GM12865 (cell line): ENCODE data around the gene MRPS27.

Experiments used
- DNase-seq: peaks from one replicate; pipeline ENCODE4 v3.0.0; 2010; ENCODE audit warnings: low read depth
- H3K4me3 ChIP-seq: 2 replicates; pipeline ENCODE4 v1.5.1; 2011; ENCODE audit warnings: mild to moderate bottlenecking, low read depth, low read length, control low read depth
- CTCF ChIP-seq: IDR thresholded peaks from 2 replicates; pipeline ENCODE4 v1.5.1; 2011; ENCODE audit warnings: low read length, control low read depth, low read depth, inconsistent platforms; ENCODE audit not compliant: insufficient read depth; ENCODE audit errors: missing control alignments

MRPS27 gene

GRCh38 chr5:72292411-72292810, 27.6 kb downstream of the MRPS27 start:
- TF ChIP-seq CTCF: no peak
- no peak overlapping the region for H3K4me3 ChIP-seq
- no peak for DNase-seq

- DNase-seq: peak; percentile 62
- no peak overlapping the region; the same call in 1 of the 2 replicates for H3K4me3 ChIP-seq
- no peak for TF ChIP-seq CTCF
These were observed 28.4 kb downstream of the MRPS27 start for GRCh38 chr5:72291601-72292000.

GRCh38 chr5:72290356-72291133, 29.5 kb downstream of the MRPS27 start:
- no peak overlapping the region for H3K4me3 ChIP-seq
- no peak for TF ChIP-seq CTCF
- DNase-seq: no peak

GRCh38 chr5:72288924-72289323, 31.1 kb downstream of the MRPS27 start:
- DNase-seq: no peak
- no peak for TF ChIP-seq CTCF
- H3K4me3 ChIP-seq: no peak overlapping the region

GRCh38 chr5:72286798-72287197, 33.2 kb downstream of the MRPS27 start:
- no peak for DNase-seq
- no peak for TF ChIP-seq CTCF
- H3K4me3 ChIP-seq: no peak overlapping the region

GRCh38 chr5:72285424-72285821, 34.6 kb downstream of the MRPS27 start:
- no peak for TF ChIP-seq CTCF
- H3K4me3 ChIP-seq: no peak overlapping the region
- DNase-seq: no peak
